DMS 273 treated with DMSO at 0.1 percent for 48 hours (cell line): ENCODE data around the gene CCDC60.

Experiments
- DNase-seq: peaks from one replicate; lab custom pipeline; 2025; lab: John Stamatoyannopoulos, UW

Gene CCDC60

DNA sequence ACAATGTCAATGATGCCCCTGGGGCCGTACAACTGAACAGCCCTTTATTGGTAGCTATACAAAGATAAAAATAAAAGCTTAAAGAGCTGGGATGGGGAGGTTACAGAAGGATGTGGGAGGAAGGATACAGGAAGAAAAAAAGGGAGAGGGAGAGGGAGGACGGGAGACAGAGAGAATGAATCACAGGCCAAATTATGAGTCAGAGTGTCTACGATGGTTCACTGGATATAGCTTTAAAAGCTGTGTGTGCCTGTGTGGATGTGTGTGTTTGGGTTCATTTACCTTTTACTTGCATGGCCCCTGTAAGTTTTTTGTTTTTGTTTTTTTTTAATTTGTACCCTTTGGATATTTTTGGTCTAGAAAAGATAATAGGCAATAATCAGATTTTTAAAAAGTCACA, 111.9 kb downstream of the CCDC60 start:
- no peak for DNase-seq

DNA sequence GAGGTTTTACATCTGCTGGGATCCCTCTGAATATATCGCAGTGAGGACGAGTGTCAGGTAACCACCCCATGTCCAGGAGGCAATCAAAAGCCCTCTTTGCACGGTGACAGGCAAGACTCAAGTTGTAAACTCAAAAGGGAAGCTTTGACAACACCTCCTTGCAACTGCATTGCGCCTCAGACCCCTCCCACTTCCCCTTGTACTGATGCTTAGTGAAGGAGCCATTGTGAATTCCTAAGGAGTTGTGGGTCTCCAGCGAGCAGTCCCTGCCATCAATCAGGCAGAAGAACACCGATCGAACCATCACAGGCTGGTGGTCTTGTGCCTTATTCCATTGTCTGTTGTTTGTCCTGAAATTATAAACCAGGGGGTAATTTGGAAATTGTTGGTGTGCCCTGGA, 112.6 kb downstream of the CCDC60 start:
- no peak for DNase-seq

- no peak for DNase-seq
These were observed 113.1 kb downstream of the CCDC60 start for GRCh38 chr12:119447618-119448017.

- DNase-seq = no peak
These were observed 114.1 kb downstream of the CCDC60 start for GRCh38 chr12:119448611-119449131.

- no peak for DNase-seq
These were observed 116.2 kb downstream of the CCDC60 start for GRCh38 chr12:119450771-119451170.

DNA sequence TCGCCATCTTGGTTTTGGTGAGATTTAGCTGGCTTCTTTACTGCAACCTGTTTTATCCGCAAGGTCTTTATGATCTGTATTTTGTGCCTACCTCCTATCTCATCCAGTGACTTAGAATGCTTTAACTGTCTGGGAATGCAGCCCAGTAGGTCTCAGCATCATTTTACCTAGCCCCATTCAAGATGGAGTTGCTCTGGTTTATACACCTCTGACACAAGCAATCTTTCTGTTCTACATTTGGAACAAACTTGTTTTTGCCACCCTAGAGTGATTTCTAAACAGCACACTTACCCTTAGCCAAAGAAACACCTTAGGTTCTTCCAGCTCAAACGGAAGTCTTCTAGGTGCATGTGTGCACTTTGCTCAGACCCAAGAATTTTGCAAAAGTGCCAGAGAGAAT, 122.3 kb downstream of the CCDC60 start:
- DNase-seq = no peak

- DNase-seq = no peak
These were observed 122.7 kb downstream of the CCDC60 start for GRCh38 chr12:119457271-119457670.

DNA sequence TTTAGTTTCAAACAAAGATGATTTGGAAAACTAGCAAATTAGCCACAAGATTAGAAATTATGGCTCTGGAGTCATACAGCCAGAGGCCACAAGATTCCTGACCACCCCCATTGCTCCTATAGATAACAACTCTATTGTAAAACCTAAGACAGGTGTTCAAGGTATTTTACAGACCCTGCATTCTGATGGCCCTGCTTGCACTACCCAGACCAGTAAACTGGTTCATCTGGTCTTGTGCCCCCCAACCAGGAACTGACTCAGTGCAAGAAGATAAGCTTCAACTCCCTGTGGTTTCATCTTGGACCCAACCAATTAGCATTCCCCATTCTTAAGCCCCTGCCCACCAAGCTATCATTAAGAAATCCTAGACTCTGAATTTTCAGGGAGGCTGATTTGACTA, 125.0 kb downstream of the CCDC60 start:
- DNase-seq = no peak

- no peak for DNase-seq
These were observed 126.3 kb downstream of the CCDC60 start for GRCh38 chr12:119460876-119461275.

DNA sequence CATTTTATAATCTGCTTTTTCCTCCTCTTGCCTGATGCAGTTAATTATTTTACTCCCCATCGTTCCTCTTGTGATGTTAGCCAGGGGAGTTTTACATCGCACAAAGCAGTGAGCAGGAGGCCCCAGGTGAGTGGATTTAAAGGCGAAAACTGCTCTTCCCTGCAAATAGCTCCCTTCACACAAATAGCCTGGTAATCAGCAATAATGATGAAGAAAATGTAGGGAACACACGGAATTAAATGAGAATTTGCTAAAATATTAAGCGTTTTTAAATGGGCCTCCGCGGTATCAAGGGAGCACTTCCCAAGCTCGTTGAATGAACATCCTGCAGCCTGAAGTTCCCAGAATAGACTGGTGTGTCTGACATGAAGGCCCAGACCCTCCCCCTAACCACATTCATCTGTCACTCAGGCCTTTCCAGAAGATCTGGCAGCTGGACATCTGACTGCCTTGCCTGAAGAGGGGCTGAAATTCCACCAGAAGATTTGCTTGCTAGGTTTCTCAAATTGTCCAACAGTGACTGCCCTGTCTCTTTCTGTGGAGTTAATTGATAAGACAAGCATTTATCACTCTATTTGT, 127.2 kb downstream of the CCDC60 start:
- no peak for DNase-seq

DNA sequence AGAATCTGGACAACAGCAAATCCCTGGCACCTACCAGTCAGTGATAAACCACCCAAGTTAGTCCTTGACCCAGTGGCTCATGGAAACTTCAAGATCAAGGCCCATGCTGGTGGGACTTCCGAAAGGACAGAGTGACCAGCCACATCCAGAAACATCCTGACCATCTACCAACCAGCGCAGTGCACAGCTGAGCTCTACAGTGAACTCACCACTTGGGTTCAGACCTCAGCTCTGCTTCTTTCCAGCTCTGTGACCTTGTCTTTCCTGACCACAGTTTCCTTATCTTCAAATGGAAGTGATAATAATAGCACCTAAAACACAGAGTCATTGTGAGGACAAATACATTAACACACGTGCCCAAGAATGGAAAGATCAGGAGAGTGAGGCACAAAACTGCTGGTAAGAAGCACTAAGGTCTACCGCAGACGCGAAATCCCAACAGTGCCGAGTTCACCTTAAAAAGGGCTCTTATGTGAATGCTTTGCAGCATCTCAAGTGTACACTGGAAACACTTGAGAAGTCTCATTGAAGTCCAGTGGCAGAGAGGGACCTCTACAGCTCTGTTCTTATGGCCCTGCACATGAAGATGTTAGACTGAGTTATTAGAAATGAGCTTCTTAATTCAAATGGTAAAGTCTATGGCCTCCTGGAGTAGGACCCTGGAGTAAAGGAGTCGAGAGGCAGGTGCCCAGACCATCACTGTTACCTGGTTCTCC, 128.8 kb downstream of the CCDC60 start:
- no peak for DNase-seq

DNA sequence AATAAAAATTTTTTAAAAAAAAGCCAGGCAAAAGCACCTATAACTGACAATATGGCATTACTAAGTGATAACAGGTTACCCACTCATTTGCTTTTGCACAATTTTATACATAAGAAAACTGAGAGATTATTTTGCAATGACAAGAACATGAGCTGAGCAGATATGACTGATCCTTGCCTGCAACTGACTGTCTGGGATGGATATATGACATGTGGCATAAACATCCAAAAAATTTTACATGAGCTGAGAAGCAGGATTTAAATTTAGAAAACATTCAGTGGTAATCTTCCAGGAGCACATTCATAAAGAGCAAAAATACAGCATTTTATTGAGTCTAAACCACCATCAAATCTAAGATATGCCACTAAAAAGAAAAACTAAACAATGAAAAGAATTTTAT, 133.8 kb downstream of the CCDC60 start:
- no peak for DNase-seq

- DNase-seq = no peak
These were observed 141.1 kb downstream of the CCDC60 start for GRCh38 chr12:119475650-119476049.

DNA sequence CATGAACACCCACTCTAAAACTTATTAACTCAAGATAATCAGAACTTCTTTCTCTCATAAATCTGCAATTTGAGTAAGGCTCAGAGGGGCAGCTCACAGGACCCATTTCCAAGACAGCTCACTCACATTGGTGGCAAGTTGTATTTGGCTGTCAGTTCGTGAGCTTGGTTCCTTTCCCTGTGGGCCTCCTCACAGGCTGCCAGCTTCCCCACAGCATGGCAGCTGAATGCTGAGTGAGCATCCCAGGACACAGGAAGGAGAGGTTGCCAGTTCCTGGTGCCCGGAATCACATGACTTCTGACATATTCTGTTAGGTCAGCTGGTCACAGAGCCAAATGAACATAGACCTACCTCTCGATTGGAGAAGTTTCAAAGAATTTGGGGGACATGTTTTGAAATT, 142.4 kb downstream of the CCDC60 start:
- no peak for DNase-seq

GRCh38 chr12:119479121-119479561, 144.6 kb downstream of the CCDC60 start:
- DNase-seq = no peak

GRCh38 chr12:119480551-119480950, 146.0 kb downstream of the CCDC60 start:
- DNase-seq = no peak

- no peak for DNase-seq
These were observed 152.1 kb downstream of the CCDC60 start for GRCh38 chr12:119486599-119487154.

DNA sequence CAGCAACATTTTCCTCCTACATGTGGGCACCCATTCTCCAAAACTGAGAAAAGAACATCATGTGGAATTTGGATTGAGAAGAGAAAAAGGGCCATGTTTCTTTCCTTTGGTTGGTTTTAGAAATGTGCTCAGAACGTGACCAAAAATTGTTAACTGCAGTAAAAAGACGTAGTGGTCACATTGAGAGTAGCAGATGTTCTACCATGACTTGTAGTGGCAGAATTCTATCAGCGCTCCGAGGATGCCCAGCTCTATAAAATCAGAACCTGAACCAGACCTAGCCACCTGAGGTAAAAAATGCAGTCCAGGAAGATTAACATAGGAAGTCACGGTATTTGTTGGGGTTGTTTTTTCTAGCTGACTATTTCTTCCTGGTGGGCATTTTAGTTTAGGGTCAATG, 157.3 kb downstream of the CCDC60 start:
- no peak for DNase-seq

- DNase-seq = no peak
These were observed 165.7 kb downstream of the CCDC60 start for GRCh38 chr12:119500209-119500608.

GRCh38 chr12:119501052-119501451, 166.5 kb downstream of the CCDC60 start:
- no peak for DNase-seq

DNA sequence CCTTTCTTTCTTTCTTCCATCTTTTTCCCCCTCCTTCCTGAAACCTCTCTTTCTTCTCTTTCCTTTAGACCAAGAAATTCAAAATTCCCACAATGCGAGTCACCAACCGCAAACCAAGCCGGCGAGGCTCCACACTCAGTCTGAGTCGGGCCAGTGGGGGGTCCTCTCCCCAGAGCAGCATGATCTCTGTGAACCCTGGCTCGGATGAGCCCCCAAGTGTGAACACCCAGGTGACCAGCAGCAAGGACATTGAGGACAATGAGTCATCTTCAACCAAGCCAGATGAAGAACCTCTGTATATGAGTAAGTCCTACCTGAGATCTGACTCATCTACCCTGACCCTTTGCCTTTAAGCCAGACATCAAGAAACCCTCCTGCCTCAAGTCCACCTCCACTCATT, 170.5 kb downstream of the CCDC60 start:
- DNase-seq = no peak

DNA sequence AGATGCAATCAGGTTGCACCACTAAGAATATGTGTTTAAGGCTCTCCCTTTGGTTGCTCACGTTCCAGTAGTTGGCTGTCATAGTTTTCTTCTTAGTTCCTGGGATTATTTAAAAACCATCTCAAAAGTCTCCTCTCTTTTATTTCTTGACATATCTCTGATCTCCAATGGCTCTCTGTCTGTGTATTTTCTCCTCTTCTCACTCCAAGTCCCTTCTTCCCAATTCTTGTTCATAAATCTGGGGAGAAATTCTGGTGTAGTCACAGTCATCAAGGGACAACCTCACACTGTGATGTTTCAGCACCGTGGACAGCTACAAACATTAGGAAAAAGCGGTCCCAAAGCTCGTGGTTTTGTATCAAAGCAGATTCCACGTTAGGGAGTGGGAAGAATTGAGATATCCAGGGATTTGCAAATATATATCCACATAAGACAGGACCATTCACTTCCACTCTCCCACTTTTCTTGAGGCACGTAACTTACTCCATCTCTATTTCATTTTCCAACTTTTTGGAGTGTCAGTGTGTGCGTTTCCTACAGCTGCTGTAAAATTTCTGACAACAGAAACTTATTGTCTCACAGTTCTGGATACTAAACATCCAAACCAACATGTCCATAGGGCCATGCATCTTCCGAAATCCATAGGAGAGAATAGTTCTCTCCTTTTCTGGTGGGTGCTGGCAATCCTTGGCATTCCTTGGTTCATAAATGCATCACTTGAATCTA, 178.4 kb downstream of the CCDC60 start:
- DNase-seq = no peak

- no peak for DNase-seq
These were observed 193.7 kb downstream of the CCDC60 start for GRCh38 chr12:119528241-119528640.
